Adrenal gland (tissue), 19 donors: ENCODE measurements around the gene ARPC1A. TPM values are rescaled to one million over a fixed set of nuclear protein-coding genes. Genes with fewer than 3 reads are reported as not detected.
A peak's percentile ranks its signal among the peaks of the same experiment; 100 is the strongest.
"Not testable (repeated sequence)": the region's sequence is repeated elsewhere in the genome, so short reads cannot be mapped to it uniquely, and the experiment has no call there.

ENCODE experiments used
- DNase-seq, 7 donors: peaks; one replicate each; pipeline ENCODE4 v3.0.0-alpha.2; 2019 to 2020
- H3K27ac ChIP-seq, 5 donors: fragments of 200-600 bp; sonication (generic) in 4 of 5; 1 replicate in 3 of 5; 2 replicates in 2 of 5; pipeline versions ENCODE4 v1.5.1 to v1.8.0; 2016 to 2020; ENCODE audit warnings: mild to moderate bottlenecking in 1 of 5
- H3K27me3 ChIP-seq: fragments of 200-600 bp; 2 replicates; pipeline ENCODE4 v1.8.0; 2021
- H3K36me3 ChIP-seq, 2 donors: fragments of 200-600 bp; replicated peaks in 1 of 2; 1 replicate in 1 of 2; 2 replicates in 1 of 2; pipeline versions ENCODE4 v1.5.1 to v1.8.0; 2018 to 2022
- H3K4me1 ChIP-seq, 2 donors: fragments of 200-600 bp; replicated peaks in 1 of 2; 1 replicate in 1 of 2; 2 replicates in 1 of 2; pipeline versions ENCODE4 v1.5.1 to v1.8.0; 2018 to 2021
- H3K4me3 ChIP-seq, 4 donors: fragments of 200-600 bp; sonication (generic) in 3 of 4; one replicate each; pipeline ENCODE4 v1.5.1; 2016 to 2018
- H3K9me3 ChIP-seq, 3 donors: fragments of 200-600 bp; sonication (generic) in 1 of 3; replicated peaks in 1 of 3; 1 replicate in 2 of 3; 2 replicates in 1 of 3; pipeline versions ENCODE4 v1.5.1 to v1.8.0; 2016 to 2021
- POLR2A ChIP-seq, 2 donors: fragments of 450-650 bp; IDR thresholded peaks; one replicate each; pipeline ENCODE4 v1.6.1; 2017; ENCODE audit warnings: antibody characterized with exemption in 2 of 2, mild to moderate bottlenecking in 2 of 2, moderate library complexity in 1 of 2
- WGBS, 4 donors: extraction: QIAGEN DNeasy Blood & Tissue Kit in 2 of 4; methylation state at CpG; one replicate each; pipeline versions ENCODE4 v1.1.5 to v1.1.7; 2013 to 2017; 5-methylcytosine and 5-hydroxymethylcytosine counted together
- intact Hi-C, 2 donors: fragments of 100-400 bp; cut with DNase I; formaldehyde crosslinking; loops; one replicate each; pipeline versions ENCODE4 v1.14.1 to v1.15.0; 2022 to 2023
- long read RNA-seq, 10 donors: library from polyadenylated mRNA in 3 of 10; unstranded in 2 of 10; stranded (forward) in 1 of 10; transcript quantifications; one replicate each; pipeline ENCODE4 v2.0.0 and lab custom pipeline, GENCODE V29; 2021 to 2026
- polyA plus RNA-seq, 3 donors: library from polyadenylated mRNA; stranded (reverse); fragments of 200-250 nt in 2 of 3; fragments of 350-450 nt in 1 of 3; fragmentation: Illumina TruSeq in 1 of 3; extraction: RNeasy Lipid Tissue Mini Kit (QIAGEN cat#74804) in 1 of 3; gene quantifications; one replicate each; pipeline ENCODE4 v1.2.3, GENCODE V29; 2013 to 2014
- total RNA-seq, 9 donors: library from RNA; depleted of rRNA in 4 of 9; stranded (reverse); fragments of >200 nt in 4 of 9; fragments of 120-200 nt in 1 of 9; fragmentation: NEBNext Ultra II Directional in 1 of 9; extraction: Animal tissue kit (Norgen Biotek cat#: 25700) in 1 of 9; gene quantifications; one replicate each; pipeline versions ENCODE4 v1.1.0 to v1.2.4, GENCODE V29; 2013 to 2023
- TF ChIP-seq, protein P1 (sequence below), 6 experiments: fragments of 450-650 bp in 4 of 6; fragments of 200-600 bp in 2 of 6; sonication (generic) in 1 of 6; IDR thresholded peaks; 1 replicate in 5 of 6; 2 replicates in 1 of 6; pipeline versions ENCODE4 v1.5.1 to v1.8.0; 2016 to 2021; ENCODE audit warnings: antibody characterized with exemption in 6 of 6, mild to moderate bottlenecking in 2 of 6, moderate library complexity in 1 of 6
- donor health status: healthy with polysubstance abuse.
- donor health status: Bipolar disorder and iron deficiency.
- donor health status: DM: yes; HTN: yes; CAD: no.
- donor health status: DM: no; HTN: no; CAD: no.
- donor health status: DM: no; HTN: no; CAD: no.
- donor health status: DM: yes; HTN: yes; CAD: no.

The ARPC1A gene
- total RNA-seq = 100 to 1,000 TPM; 118 to 173 (median 134) TPM
- polyA plus RNA-seq = 100 to 1,000 TPM; 161 to 214 (median 199) TPM
- long read RNA-seq, donor 1, transcript ARPC1A-201 (10 exons, 1,565 nt) = major isoform, 93 of 143 reads
- long read RNA-seq, donor 1, partial matches to known transcripts = 46 of 143 reads
- long read RNA-seq, donor 1, other reads (novel, unspliced or antisense) = 0 of 143 reads
- long read RNA-seq, donor 2, transcript ARPC1A-201 (10 exons, 1,565 nt) = major isoform, 55 of 83 reads
- long read RNA-seq, donor 2, partial matches to known transcripts = 28 of 83 reads
- long read RNA-seq, donor 2, other reads (novel, unspliced or antisense) = 0 of 83 reads
- long read RNA-seq, donor 3, transcript ARPC1A-201 (10 exons, 1,565 nt) = major isoform, 68 of 89 reads
- long read RNA-seq, donor 3, partial matches to known transcripts = 21 of 89 reads
- long read RNA-seq, donor 3, other reads (novel, unspliced or antisense) = 0 of 89 reads
- long read RNA-seq, donor 4, transcript ARPC1A-201 (10 exons, 1,565 nt) = major isoform, 148 of 163 reads
- long read RNA-seq, donor 4, partial matches to known transcripts = 6 of 163 reads
- long read RNA-seq, donor 4, other reads (novel, unspliced or antisense) = 9 of 163 reads
- long read RNA-seq, donor 5, transcript ARPC1A-201 (10 exons, 1,565 nt) = major isoform, 207 of 218 reads
- long read RNA-seq, donor 5, partial matches to known transcripts = 3 of 218 reads
- long read RNA-seq, donor 5, other reads (novel, unspliced or antisense) = 8 of 218 reads
- long read RNA-seq, donor 6, transcript ARPC1A-201 (10 exons, 1,565 nt) = major isoform, 72 of 88 reads
- long read RNA-seq, donor 6, partial matches to known transcripts = 12 of 88 reads
- long read RNA-seq, donor 6, other reads (novel, unspliced or antisense) = 4 of 88 reads
- long read RNA-seq, donor 7, transcript ARPC1A-201 (10 exons, 1,565 nt) = major isoform, 33 of 54 reads
- long read RNA-seq, donor 7, partial matches to known transcripts = 20 of 54 reads
- long read RNA-seq, donor 7, other reads (novel, unspliced or antisense) = 0 of 54 reads
- long read RNA-seq, donor 8, transcript ARPC1A-201 (10 exons, 1,565 nt) = major isoform, 98 of 134 reads
- long read RNA-seq, donor 8, partial matches to known transcripts = 36 of 134 reads
- long read RNA-seq, donor 8, other reads (novel, unspliced or antisense) = 0 of 134 reads
- long read RNA-seq, donor 9, transcript ARPC1A-201 (10 exons, 1,565 nt) = major isoform, 51 of 64 reads
- long read RNA-seq, donor 9, partial matches to known transcripts = 12 of 64 reads
- long read RNA-seq, donor 9, other reads (novel, unspliced or antisense) = 0 of 64 reads
- long read RNA-seq, donor 10, transcript ARPC1A-201 (10 exons, 1,565 nt) = major isoform, 38 of 43 reads
- long read RNA-seq, donor 10, partial matches to known transcripts = 5 of 43 reads
- long read RNA-seq, donor 10, other reads (novel, unspliced or antisense) = 0 of 43 reads

- DNase-seq = peak; percentile 90 to 95 (median 90)
- TF ChIP-seq, protein P1, sequence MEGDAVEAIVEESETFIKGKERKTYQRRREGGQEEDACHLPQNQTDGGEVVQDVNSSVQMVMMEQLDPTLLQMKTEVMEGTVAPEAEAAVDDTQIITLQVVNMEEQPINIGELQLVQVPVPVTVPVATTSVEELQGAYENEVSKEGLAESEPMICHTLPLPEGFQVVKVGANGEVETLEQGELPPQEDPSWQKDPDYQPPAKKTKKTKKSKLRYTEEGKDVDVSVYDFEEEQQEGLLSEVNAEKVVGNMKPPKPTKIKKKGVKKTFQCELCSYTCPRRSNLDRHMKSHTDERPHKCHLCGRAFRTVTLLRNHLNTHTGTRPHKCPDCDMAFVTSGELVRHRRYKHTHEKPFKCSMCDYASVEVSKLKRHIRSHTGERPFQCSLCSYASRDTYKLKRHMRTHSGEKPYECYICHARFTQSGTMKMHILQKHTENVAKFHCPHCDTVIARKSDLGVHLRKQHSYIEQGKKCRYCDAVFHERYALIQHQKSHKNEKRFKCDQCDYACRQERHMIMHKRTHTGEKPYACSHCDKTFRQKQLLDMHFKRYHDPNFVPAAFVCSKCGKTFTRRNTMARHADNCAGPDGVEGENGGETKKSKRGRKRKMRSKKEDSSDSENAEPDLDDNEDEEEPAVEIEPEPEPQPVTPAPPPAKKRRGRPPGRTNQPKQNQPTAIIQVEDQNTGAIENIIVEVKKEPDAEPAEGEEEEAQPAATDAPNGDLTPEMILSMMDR (IDR thresholded peaks at IDR 0.05) = peak in 5 of 6 experiments; percentile 16 to 53 (median 38)
- TF ChIP-seq POLR2A (IDR thresholded peaks at IDR 0.05) = peak; percentile 32 to 73
- no peaks in the 10 kb centered on the region for H3K27me3 ChIP-seq
- intact Hi-C loops = loop anchor here in 1 of 2 donors (10.0 kb wide), 1 partner anchor 181 kb away; the partner anchor contains the start of gene SMURF1
- H3K4me3 ChIP-seq = peak within 1 kb of the TSS; percentile 43 to 99 (median 82)
- 0% methylated on average over 7 to 82 of the region's 82 CpGs for WGBS, 4 donors
- no peaks in the 10 kb centered on the region for H3K36me3 ChIP-seq
- peaks cover 29 to 51% of the 10 kb centered on the region in 2 donors for H3K4me1 ChIP-seq
- H3K27ac ChIP-seq = peak within 1 kb of the TSS in 4 of 5 donors; percentile 75 to 84 (median 81)
- no peaks in the 10 kb centered on the region for H3K9me3 ChIP-seq
Observed at GRCh38 chr7:99325592-99326407, at the start of gene ARPC1A. Gene ARPC1A (plus strand): TSS chr7:99325898. CDS start chr7:99333354, 7,456 bp downstream.

DNA sequence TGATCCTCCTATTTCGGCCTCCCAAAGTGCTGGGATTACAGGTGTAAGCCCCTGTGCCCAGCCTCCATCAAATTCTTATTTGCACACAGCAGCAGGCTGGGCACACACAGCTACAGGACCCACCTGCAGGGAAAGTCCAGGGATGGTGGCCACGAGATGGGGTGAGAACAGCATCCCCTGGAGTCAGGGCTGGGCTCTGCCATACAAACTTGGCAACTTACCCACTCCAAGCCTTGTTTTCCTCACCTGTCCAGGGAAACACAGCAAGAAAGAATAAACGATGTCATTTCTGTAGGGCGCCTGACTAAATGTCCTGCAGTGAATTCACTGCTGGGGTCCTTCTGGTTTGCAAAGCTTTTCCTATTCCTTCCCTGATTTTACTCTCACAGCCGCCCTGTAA is 47.5 kb upstream of the ARPC1A start:
- Histone ChIP-seq H3K27ac (no peak overlapping the region), H3K36me3 (no peaks in the 10 kb centered on the region), H3K4me1 (no peaks in the 10 kb centered on the region), H3K27me3 (no peaks in the 10 kb centered on the region), H3K9me3 (no peaks in the 10 kb centered on the region), H3K4me3 (no peak overlapping the region)
- intact Hi-C loops = no loop called here
- DNase-seq = no peak
- WGBS, 4 donors = 84 to 91% (median 89%) methylated on average over 3 to 5 of the region's 5 CpGs
- TF ChIP-seq, protein P1 (IDR thresholded peaks at IDR 0.05) = no peak
- TF ChIP-seq POLR2A (IDR thresholded peaks at IDR 0.05) = no peak

- 90 to 96% (median 93%) methylated on average over 2 to 4 of the region's 4 CpGs for WGBS, 4 donors
- H3K4me3 ChIP-seq = not testable (repeated sequence)
Observed at GRCh38 chr7:99284165-99284564, 41.5 kb upstream of the ARPC1A start.

More at GRCh38 chr7:99284165-99284564, 41.5 kb upstream of the ARPC1A start:
- H3K36me3 ChIP-seq, H3K27me3 ChIP-seq, H3K4me1 ChIP-seq, H3K27ac ChIP-seq, DNase-seq, H3K9me3 ChIP-seq, intact Hi-C loops: not testable (repeated sequence)
